ENCODE data around the gene HOXC11. TPM values are rescaled to one million over a fixed set of nuclear protein-coding genes. Genes with fewer than 3 reads are reported as not detected.

Gene HOXC11
- total RNA-seq, 1 experiment from 2014 or later, result 5.7 TPM

DNA sequence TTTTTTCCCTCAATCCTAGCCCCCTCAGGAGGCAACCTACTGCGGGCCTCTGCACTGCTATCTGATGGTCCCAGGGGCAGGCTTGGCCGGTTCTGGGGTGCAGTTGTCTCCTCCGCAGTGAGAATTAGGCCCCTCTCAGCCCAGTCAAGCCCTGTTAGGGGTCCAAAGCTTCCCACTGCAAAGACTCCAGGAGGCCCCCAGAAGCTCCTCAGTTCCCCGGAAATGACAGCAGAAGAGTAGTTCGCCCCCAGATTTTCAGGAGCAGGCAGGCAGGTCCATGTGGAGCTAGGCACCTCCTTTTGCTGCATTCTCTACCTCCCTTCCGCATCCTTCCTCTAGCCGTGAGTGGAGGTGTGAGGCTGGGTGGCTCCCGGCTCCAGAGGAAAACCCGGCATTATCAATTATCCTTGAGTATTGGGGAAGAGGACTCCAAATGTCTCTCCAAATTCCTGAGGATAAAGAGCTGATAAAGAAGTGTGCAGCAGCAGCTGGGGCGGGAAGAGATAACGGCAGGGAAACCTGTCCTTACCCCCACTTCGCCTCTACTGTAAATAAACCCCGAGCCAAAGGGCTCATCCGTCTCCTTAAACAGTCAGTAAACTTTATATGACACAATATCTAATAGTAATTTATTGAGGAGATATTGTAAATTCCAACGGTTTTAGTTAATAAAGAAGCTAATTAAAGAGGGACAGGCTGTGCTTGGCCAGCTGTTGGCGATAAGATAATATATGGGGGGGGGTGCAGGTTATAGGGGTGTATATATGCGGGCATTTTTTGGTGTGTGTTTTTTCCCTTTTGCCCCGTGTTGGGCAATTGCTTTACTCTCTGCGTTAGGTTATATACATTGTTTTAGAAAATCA, 18.9 kb upstream of the HOXC11 start:
- peaks cover 3% of the 10 kb centered on the region for H3K4me1 ChIP-seq (ENCODE audit: insufficient read depth, low read length, poor library complexity, severe bottlenecking)
- peak overlapping the region; percentile 62 for H3K4me3 ChIP-seq (ENCODE audit: low read depth, low read length, poor library complexity, severe bottlenecking)
- H3K9me3 ChIP-seq (ENCODE audit: low read depth, low read length, poor library complexity, severe bottlenecking), result no peaks in the 10 kb centered on the region
- no peak for DNase-seq (ENCODE audit: low spot score)
- intact Hi-C loops (cut with micrococcal nuclease; ENCODE audit: unreplicated experiment), result no loop called here
- H3K27ac ChIP-seq (ENCODE audit: low read depth, low read length, poor library complexity, severe bottlenecking), result no peak overlapping the region
- TF ChIP-seq EZH2 (IDR thresholded peaks at IDR 0.05; ENCODE audit: borderline replicate concordance, low read depth, low read length, poor library complexity, severe bottlenecking), result no peak
- TF ChIP-seq, protein P1, sequence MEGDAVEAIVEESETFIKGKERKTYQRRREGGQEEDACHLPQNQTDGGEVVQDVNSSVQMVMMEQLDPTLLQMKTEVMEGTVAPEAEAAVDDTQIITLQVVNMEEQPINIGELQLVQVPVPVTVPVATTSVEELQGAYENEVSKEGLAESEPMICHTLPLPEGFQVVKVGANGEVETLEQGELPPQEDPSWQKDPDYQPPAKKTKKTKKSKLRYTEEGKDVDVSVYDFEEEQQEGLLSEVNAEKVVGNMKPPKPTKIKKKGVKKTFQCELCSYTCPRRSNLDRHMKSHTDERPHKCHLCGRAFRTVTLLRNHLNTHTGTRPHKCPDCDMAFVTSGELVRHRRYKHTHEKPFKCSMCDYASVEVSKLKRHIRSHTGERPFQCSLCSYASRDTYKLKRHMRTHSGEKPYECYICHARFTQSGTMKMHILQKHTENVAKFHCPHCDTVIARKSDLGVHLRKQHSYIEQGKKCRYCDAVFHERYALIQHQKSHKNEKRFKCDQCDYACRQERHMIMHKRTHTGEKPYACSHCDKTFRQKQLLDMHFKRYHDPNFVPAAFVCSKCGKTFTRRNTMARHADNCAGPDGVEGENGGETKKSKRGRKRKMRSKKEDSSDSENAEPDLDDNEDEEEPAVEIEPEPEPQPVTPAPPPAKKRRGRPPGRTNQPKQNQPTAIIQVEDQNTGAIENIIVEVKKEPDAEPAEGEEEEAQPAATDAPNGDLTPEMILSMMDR (conservative IDR thresholded peaks at IDR 0.05; ENCODE audit: low read depth, low read length), result no peak
- BruUV-seq (replicated peaks), result no TSS peak
- H3K36me3 ChIP-seq (ENCODE audit: insufficient read depth, low read length, poor library complexity, severe bottlenecking), result no peaks in the 10 kb centered on the region
- H3K27me3 ChIP-seq (replicated peaks; ENCODE audit: insufficient read depth, low read depth, low read length, poor library complexity), result peaks cover 6% of the 10 kb centered on the region
- POLR2A ChIA-PET (ENCODE audit: low non-redundant PET), result interaction anchor here (0.8 kb wide), 1 partner anchor 907 kb away, joined by 5 read pairs; no protein-coding TSS in a partner anchor
- CTCF ChIA-PET, result no interaction called here

DNA sequence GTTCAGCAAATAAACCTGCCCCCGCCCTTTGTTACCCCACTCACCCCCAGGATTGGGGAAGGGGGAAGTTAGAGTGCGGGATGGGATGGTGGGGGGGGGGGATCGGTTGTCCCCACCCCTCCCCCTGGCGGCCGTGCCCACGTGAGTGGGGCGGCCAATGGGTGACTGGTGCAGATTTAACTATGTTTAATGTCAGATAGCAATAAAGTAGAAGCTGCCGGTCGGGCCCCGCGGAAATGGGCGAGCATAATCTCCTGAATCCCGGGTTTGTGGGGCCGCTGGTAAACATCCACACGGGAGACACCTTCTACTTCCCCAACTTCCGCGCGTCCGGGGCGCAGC, 18.3 kb upstream of the HOXC11 start, which contains the start of gene HOXC12:
TSS of gene HOXC12 (plus strand) at position 210 of the 342 bp plus-strand sequence. CDS start at position 237, 27 bp downstream.
- no TSS peak for BruUV-seq (replicated peaks)

DNA sequence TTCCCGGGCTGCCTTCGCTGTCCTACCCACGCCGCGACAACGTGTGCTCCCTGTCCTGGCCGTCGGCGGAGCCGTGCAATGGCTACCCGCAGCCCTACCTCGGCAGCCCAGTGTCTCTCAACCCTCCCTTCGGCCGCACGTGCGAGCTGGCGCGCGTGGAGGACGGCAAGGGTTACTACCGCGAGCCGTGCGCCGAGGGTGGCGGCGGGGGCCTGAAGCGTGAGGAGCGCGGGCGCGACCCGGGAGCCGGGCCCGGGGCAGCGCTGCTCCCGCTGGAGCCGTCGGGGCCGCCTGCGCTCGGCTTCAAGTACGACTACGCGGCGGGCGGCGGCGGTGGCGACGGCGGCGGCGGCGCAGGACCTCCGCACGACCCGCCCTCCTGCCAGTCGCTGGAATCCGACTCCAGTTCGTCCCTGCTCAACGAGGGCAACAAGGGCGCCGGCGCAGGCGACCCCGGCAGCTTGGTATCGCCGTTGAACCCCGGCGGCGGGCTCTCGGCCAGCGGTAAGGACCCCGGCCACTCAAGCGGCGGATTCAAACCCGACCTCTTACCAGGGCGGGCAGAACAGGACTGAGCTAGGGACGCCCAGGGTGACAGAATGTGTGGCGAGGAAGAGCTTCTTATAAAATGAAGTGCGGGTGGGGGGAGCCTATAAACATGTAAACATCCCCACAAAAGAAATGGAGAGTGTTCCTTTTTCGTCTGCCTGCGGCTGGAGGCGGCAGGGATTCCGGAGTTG, 17.7 kb upstream of the HOXC11 start:
- Histone ChIP-seq H3K9me3 (ENCODE audit: low read depth, low read length, poor library complexity, severe bottlenecking) (no peaks in the 10 kb centered on the region), H3K27me3 (replicated peaks; ENCODE audit: insufficient read depth, low read depth, low read length, poor library complexity) (peaks cover 6% of the 10 kb centered on the region), H3K27ac (ENCODE audit: low read depth, low read length, poor library complexity, severe bottlenecking) (peak overlapping the region; percentile 62), H3K4me1 (ENCODE audit: insufficient read depth, low read length, poor library complexity, severe bottlenecking) (peaks cover 3% of the 10 kb centered on the region), H3K36me3 (ENCODE audit: insufficient read depth, low read length, poor library complexity, severe bottlenecking) (no peaks in the 10 kb centered on the region), H3K4me3 (ENCODE audit: low read depth, low read length, poor library complexity, severe bottlenecking) (peak overlapping the region; percentile 62)
- DNase-seq (ENCODE audit: low spot score), result peak; percentile 58
- intact Hi-C loops (cut with micrococcal nuclease; ENCODE audit: unreplicated experiment), result no loop called here
- no TSS peak for BruUV-seq (replicated peaks)
- POLR2A ChIA-PET (ENCODE audit: low non-redundant PET), result interaction anchor here (0.6 to 0.8 kb wide), 3 partner anchors 13 to 908 kb away, joined by 5 to 9 read pairs (median 6); no protein-coding TSS in a partner anchor
- TF ChIP-seq, protein P1 (conservative IDR thresholded peaks at IDR 0.05; ENCODE audit: low read depth, low read length), result no peak
- TF ChIP-seq EZH2 (IDR thresholded peaks at IDR 0.05; ENCODE audit: borderline replicate concordance, low read depth, low read length, poor library complexity, severe bottlenecking), result no peak
- CTCF ChIA-PET, result interaction anchor here (0.5 to 0.7 kb wide), 2 partner anchors 50 to 264 kb away, joined by 3 read pairs; no protein-coding TSS in a partner anchor

More for the DNA sequence above, 18.3 kb upstream of the HOXC11 start, which contains the start of gene HOXC12:
- ChIA-PET CTCF (interaction anchor here (0.5 to 0.7 kb wide), 2 partner anchors 51 to 265 kb away, joined by 3 read pairs; no protein-coding TSS in a partner anchor), POLR2A (ENCODE audit: low non-redundant PET) (interaction anchor here (0.7 to 0.8 kb wide), 2 partner anchors 14 to 907 kb away, joined by 5 to 6 read pairs; no protein-coding TSS in a partner anchor)
- Histone ChIP-seq H3K4me1 (ENCODE audit: insufficient read depth, low read length, poor library complexity, severe bottlenecking) (peaks cover 3% of the 10 kb centered on the region), H3K4me3 (ENCODE audit: low read depth, low read length, poor library complexity, severe bottlenecking) (peak within 1 kb of the TSS; percentile 62), H3K27ac (ENCODE audit: low read depth, low read length, poor library complexity, severe bottlenecking) (peak within 1 kb of the TSS; percentile 62), H3K27me3 (replicated peaks; ENCODE audit: insufficient read depth, low read depth, low read length, poor library complexity) (peaks cover 6% of the 10 kb centered on the region), H3K9me3 (ENCODE audit: low read depth, low read length, poor library complexity, severe bottlenecking) (no peaks in the 10 kb centered on the region), H3K36me3 (ENCODE audit: insufficient read depth, low read length, poor library complexity, severe bottlenecking) (no peaks in the 10 kb centered on the region)
- peak; percentile 73 for DNase-seq (ENCODE audit: low spot score)
- intact Hi-C loops (cut with micrococcal nuclease; ENCODE audit: unreplicated experiment), result no loop called here
- TF ChIP-seq, protein P1 (conservative IDR thresholded peaks at IDR 0.05; ENCODE audit: low read depth, low read length), result no peak
- no peak for TF ChIP-seq EZH2 (IDR thresholded peaks at IDR 0.05; ENCODE audit: borderline replicate concordance, low read depth, low read length, poor library complexity, severe bottlenecking)
